H9 (cell line): ENCODE measurements around the gene GSTM3. TPM values are rescaled to one million over a fixed set of nuclear protein-coding genes. Genes with fewer than 3 reads are reported as not detected.

ENCODE experiments used
- DNase-seq: peaks from one replicate; pipeline ENCODE4 v3.0.0-alpha.2; 2017
- H2AFZ ChIP-seq: one replicate; pipeline ENCODE4 v1.6.1; 2013; ENCODE audit warnings: mild to moderate bottlenecking, low read length, control low read depth, moderate library complexity
- H2AK5ac ChIP-seq: 2 replicates; pipeline ENCODE4 v1.6.1; 2013; ENCODE audit warnings: low read length, control low read depth, mixed read lengths; ENCODE audit not compliant: insufficient read length
- H2BK120ac ChIP-seq: one replicate; pipeline ENCODE4 v1.6.1; 2013; ENCODE audit warnings: low read depth, mild to moderate bottlenecking, low read length, control low read depth, inconsistent platforms; ENCODE audit not compliant: poor library complexity, severe bottlenecking
- H2BK12ac ChIP-seq: 2 replicates; pipeline ENCODE4 v1.6.1; 2013; ENCODE audit warnings: low read length, control low read depth, mixed read lengths, low read depth; ENCODE audit not compliant: insufficient read length
- H2BK15ac ChIP-seq: 2 replicates; pipeline ENCODE4 v1.6.1; 2013; ENCODE audit warnings: low read depth, low read length, control low read depth
- H2BK20ac ChIP-seq: one replicate; pipeline ENCODE4 v1.6.1; 2013; ENCODE audit warnings: low read depth, mild to moderate bottlenecking, low read length, control low read depth, inconsistent platforms; ENCODE audit not compliant: poor library complexity, severe bottlenecking
- H2BK5ac ChIP-seq: 2 replicates; pipeline ENCODE4 v1.6.1; 2013; ENCODE audit warnings: low read length, control low read depth, mixed read lengths; ENCODE audit not compliant: insufficient read length
- H3K14ac ChIP-seq: 2 replicates; pipeline ENCODE4 v1.6.1; 2013; ENCODE audit warnings: low read length, control low read depth; ENCODE audit not compliant: insufficient read depth
- H3K18ac ChIP-seq: 2 replicates; pipeline ENCODE4 v1.6.1; 2013; ENCODE audit warnings: low read depth, mild to moderate bottlenecking, mixed read lengths, low read length, control low read depth; ENCODE audit not compliant: insufficient read length
- H3K23ac ChIP-seq: 2 replicates; pipeline ENCODE4 v1.6.1; 2013; ENCODE audit warnings: low read length, control low read depth, mixed read lengths, low read depth; ENCODE audit not compliant: insufficient read length
- H3K23me2 ChIP-seq: 2 replicates; pipeline ENCODE4 v1.6.1; 2013; ENCODE audit warnings: low read depth, mild to moderate bottlenecking, mixed read lengths, low read length, control low read depth; ENCODE audit not compliant: insufficient read length, poor library complexity, severe bottlenecking
- H3K27ac ChIP-seq: 2 replicates; pipeline ENCODE4 v1.5.1; 2013; ENCODE audit warnings: low read length, control low read depth, mixed read lengths, low read depth; ENCODE audit not compliant: insufficient read length
- H3K27me3 ChIP-seq: 2 replicates; pipeline ENCODE4 v1.6.1; 2013; ENCODE audit warnings: low read length, control low read depth, inconsistent platforms; ENCODE audit not compliant: insufficient read depth
- H3K4ac ChIP-seq: 2 replicates; pipeline ENCODE4 v1.6.1; 2013; ENCODE audit warnings: low read depth, mild to moderate bottlenecking, control low read depth, inconsistent platforms, low read length, moderate library complexity
- H3K4me1 ChIP-seq: 2 replicates; pipeline ENCODE4 v1.6.1; 2013; ENCODE audit warnings: low read length, control low read depth, inconsistent platforms; ENCODE audit not compliant: insufficient read depth
- H3K4me2 ChIP-seq: 2 replicates; pipeline ENCODE4 v1.6.1; 2013; ENCODE audit warnings: low read length, control low read depth, mixed read lengths; ENCODE audit not compliant: insufficient read length, insufficient read depth
- H3K56ac ChIP-seq: 2 replicates; pipeline ENCODE4 v1.6.1; 2013; ENCODE audit warnings: low read depth, mild to moderate bottlenecking, mixed read lengths, low read length, control low read depth; ENCODE audit not compliant: insufficient read length
- H3K79me1 ChIP-seq: 2 replicates; pipeline ENCODE4 v1.6.1; 2013; ENCODE audit warnings: low read depth, mild to moderate bottlenecking, moderate library complexity, low read length, control low read depth, inconsistent platforms; ENCODE audit not compliant: insufficient read depth, poor library complexity, severe bottlenecking
- H3K79me2 ChIP-seq: 2 replicates; pipeline ENCODE4 v1.6.1; 2013; ENCODE audit warnings: low read length, control low read depth, inconsistent platforms; ENCODE audit not compliant: insufficient read depth
- H3K9ac ChIP-seq: 2 replicates; pipeline ENCODE4 v1.6.1; 2013; ENCODE audit warnings: low read length, control low read depth, mixed read lengths; ENCODE audit not compliant: insufficient read length; ENCODE audit errors: extremely low read depth
- H3K9me3 ChIP-seq: one replicate; pipeline ENCODE4 v1.6.1; 2013; ENCODE audit warnings: low read depth, low read length, inconsistent platforms; ENCODE audit not compliant: control insufficient read depth
- H3T11ph ChIP-seq: one replicate; pipeline ENCODE4 v1.6.1; 2013; ENCODE audit warnings: mild to moderate bottlenecking, low read length, control low read depth, inconsistent platforms
- H4K20me1 ChIP-seq: one replicate; pipeline ENCODE4 v1.6.1; 2013; ENCODE audit not compliant: control insufficient read depth, insufficient read length, insufficient read depth
- H4K5ac ChIP-seq: 2 replicates; pipeline ENCODE4 v1.6.1; 2013; ENCODE audit warnings: low read depth, mild to moderate bottlenecking, mixed read lengths, low read length, control low read depth; ENCODE audit not compliant: insufficient read length
- H4K8ac ChIP-seq: replicated peaks from 2 replicates; pipeline ENCODE4 v1.6.1; 2013; ENCODE audit warnings: low read length, control low read depth, mixed read lengths, low read depth; ENCODE audit not compliant: insufficient read length
- H4K91ac ChIP-seq: 2 replicates; pipeline ENCODE4 v1.6.1; 2013; ENCODE audit warnings: low read depth, mild to moderate bottlenecking, moderate library complexity, mixed read lengths, low read length, control low read depth; ENCODE audit not compliant: insufficient read length
- H3K27ac Mint-ChIP-seq, 3 experiments: 2 replicates in 2 of 3; 3 replicates in 1 of 3; pipeline ENCODE4 v1.8.0; 2020 to 2021; ENCODE audit warnings: mixed read lengths in 3 of 3, mild to moderate bottlenecking in 1 of 3, moderate library complexity in 1 of 3
- H3K27me3 Mint-ChIP-seq: 2 replicates; pipeline ENCODE4 v1.8.0; 2021; ENCODE audit warnings: low read depth, mild to moderate bottlenecking, moderate library complexity, mixed read lengths
- H3K36me3 Mint-ChIP-seq, 3 experiments: 2 replicates in 2 of 3; 3 replicates in 1 of 3; pipeline ENCODE4 v1.8.0; 2020 to 2021; ENCODE audit warnings: low read depth in 3 of 3, mixed read lengths in 3 of 3; ENCODE audit not compliant: insufficient read depth in 1 of 3
- H3K4me1 Mint-ChIP-seq, 2 experiments: 2 replicates each; pipeline ENCODE4 v1.8.0; 2020; ENCODE audit warnings: mixed read lengths in 2 of 2
- H3K4me3 Mint-ChIP-seq, 2 experiments: 2 replicates in 1 of 2; 3 replicates in 1 of 2; pipeline ENCODE4 v1.8.0; 2020 to 2021; ENCODE audit warnings: mild to moderate bottlenecking in 2 of 2, mixed read lengths in 2 of 2, moderate library complexity in 1 of 2
- H3K9me3 Mint-ChIP-seq, 2 experiments: 2 replicates in 1 of 2; 3 replicates in 1 of 2; pipeline ENCODE4 v1.8.0; 2020; ENCODE audit warnings: mild to moderate bottlenecking in 2 of 2, mixed read lengths in 2 of 2, moderate library complexity in 1 of 2
- CTCF ChIP-seq: fragments of 200-600 bp; sonication (generic); conservative IDR thresholded peaks from 3 replicates; pipeline ENCODE4 v1.8.0; 2021; ENCODE audit warnings: antibody characterized with exemption, mild to moderate bottlenecking
- WGBS: extraction: QIAGEN DNeasy Blood & Tissue Kit; methylation state at CpG from one replicate; pipeline ENCODE4 v1.1.7; 2013; ENCODE audit warnings: missing lambda C conversion rate, low lambda C conversion rate, mixed read lengths; ENCODE audit not compliant: insufficient read length; ENCODE audit errors: extremely low coverage; 5-methylcytosine and 5-hydroxymethylcytosine counted together
- total RNA-seq: library from RNA; stranded (reverse); gene quantifications from 2 replicates; pipeline ENCODE4 v1.2.1, GENCODE V29; 2021

GSTM3 gene
- total RNA-seq, 1 experiment from 2014 or later: 3.5 TPM

GRCh38 chr1:109776206-109776835 lies 35.5 kb upstream of the GSTM3 start:
- Histone ChIP-seq H3T11ph (no peak overlapping the region), H3K23me2 (no peaks in the 10 kb centered on the region), H2AK5ac (no peak overlapping the region), H3K14ac (no peak overlapping the region), H2BK120ac (no peak overlapping the region), H3K79me2 (no peaks in the 10 kb centered on the region), H2BK15ac (no peak overlapping the region), H4K8ac (no peak overlapping the region), H3K4me2 (no peak overlapping the region), H2BK12ac (no peak overlapping the region), H3K23ac (no peak overlapping the region), H2BK20ac (no peak overlapping the region), H3K79me1 (no peaks in the 10 kb centered on the region), H2BK5ac (no peak overlapping the region), H4K20me1 (no peaks in the 10 kb centered on the region), H3K18ac (no peak overlapping the region), H4K91ac (no peak overlapping the region), H3K4ac (no peak overlapping the region), H3K9ac (no peak overlapping the region), H3K56ac (no peak overlapping the region), H3K9me3 (no peaks in the 10 kb centered on the region), H4K5ac (no peak overlapping the region), H3K4me1 (no peaks in the 10 kb centered on the region), H3K27ac (no peak overlapping the region), H3K27me3 (peaks cover 3% of the 10 kb centered on the region; the same call in 1 of the 2 replicates), H2AFZ (no peak overlapping the region)
- Mint-ChIP-seq H3K27ac (peak overlapping the region in 1 of 3 experiments; percentile 2; a peak in 1 of 7 replicates), H3K9me3 (peaks cover 2 to 10% of the 10 kb centered on the region in 2 experiments; a peak in 3 of 5 replicates), H3K27me3 (peaks cover 21% of the 10 kb centered on the region), H3K4me3 (no peak overlapping the region), H3K4me1 (peaks cover 5 to 8% of the 10 kb centered on the region in 2 experiments), H3K36me3 (peaks cover 0 to 8% (median 0%) of the 10 kb centered on the region in 3 experiments; a peak in 3 of 7 replicates)
- no peak for TF ChIP-seq CTCF
- no CpG with 5 or more reads among the region's 6 CpGs for WGBS
- DNase-seq: no peak
